ENCODE results near the gene ATRNL1.

- TF ChIP-seq POLR2A (IDR thresholded peaks at IDR 0.05) = no peak
- no peak for TF ChIP-seq CTCF (IDR thresholded peaks at IDR 0.05)
These were observed 763.4 kb downstream of the ATRNL1 start for GRCh38 chr10:115856580-115856979.
